Transverse colon (tissue), 3 donors: ENCODE measurements around the gene ACVR2B.

Experiments
- POLR2A ChIP-seq: fragments of 450-650 bp; IDR thresholded peaks from one replicate; pipeline ENCODE4 v1.6.1; 2016; ENCODE audit warnings: antibody characterized with exemption, mild to moderate bottlenecking, moderate library complexity
- TF ChIP-seq, protein P1 (sequence below), 5 experiments: fragments of 200-600 bp in 3 of 5; fragments of 450-650 bp in 2 of 5; sonication (generic) in 3 of 5; IDR thresholded peaks; 1 replicate in 2 of 5; 2 replicates in 3 of 5; pipeline ENCODE4 v1.5.1; 2016 to 2017; ENCODE audit warnings: antibody characterized with exemption in 5 of 5, inconsistent platforms in 3 of 5, mild to moderate bottlenecking in 2 of 5, moderate library complexity in 1 of 5

DNA sequence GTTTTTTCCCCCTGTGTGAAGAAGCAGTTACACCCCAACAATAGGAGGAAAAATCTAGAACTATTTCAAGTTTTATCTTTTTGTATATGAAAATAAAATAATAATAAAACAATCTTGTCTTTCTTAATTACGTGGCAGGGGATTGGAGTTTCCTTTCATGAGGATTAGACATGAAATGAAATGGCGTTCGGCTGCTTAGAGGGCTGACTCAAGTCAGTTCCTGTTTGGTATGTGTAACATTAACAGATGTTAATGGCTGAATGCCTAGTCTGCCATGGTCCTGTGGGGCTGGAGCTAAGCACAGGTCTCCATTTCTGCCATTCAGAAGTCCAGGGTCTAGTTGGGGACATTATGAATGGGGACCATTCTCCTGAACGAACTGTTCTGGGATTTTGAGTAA is 39.3 kb downstream of the ACVR2B start:
- TF ChIP-seq, protein P1, sequence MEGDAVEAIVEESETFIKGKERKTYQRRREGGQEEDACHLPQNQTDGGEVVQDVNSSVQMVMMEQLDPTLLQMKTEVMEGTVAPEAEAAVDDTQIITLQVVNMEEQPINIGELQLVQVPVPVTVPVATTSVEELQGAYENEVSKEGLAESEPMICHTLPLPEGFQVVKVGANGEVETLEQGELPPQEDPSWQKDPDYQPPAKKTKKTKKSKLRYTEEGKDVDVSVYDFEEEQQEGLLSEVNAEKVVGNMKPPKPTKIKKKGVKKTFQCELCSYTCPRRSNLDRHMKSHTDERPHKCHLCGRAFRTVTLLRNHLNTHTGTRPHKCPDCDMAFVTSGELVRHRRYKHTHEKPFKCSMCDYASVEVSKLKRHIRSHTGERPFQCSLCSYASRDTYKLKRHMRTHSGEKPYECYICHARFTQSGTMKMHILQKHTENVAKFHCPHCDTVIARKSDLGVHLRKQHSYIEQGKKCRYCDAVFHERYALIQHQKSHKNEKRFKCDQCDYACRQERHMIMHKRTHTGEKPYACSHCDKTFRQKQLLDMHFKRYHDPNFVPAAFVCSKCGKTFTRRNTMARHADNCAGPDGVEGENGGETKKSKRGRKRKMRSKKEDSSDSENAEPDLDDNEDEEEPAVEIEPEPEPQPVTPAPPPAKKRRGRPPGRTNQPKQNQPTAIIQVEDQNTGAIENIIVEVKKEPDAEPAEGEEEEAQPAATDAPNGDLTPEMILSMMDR (IDR thresholded peaks at IDR 0.05) = no peak
- TF ChIP-seq POLR2A = no peak
